ENCODE measurements around the gene CYBRD1. TPM values are rescaled to one million over a fixed set of nuclear protein-coding genes. Genes with fewer than 3 reads are reported as not detected.
"Not testable (repeated sequence)": the region's sequence is repeated elsewhere in the genome, so short reads cannot be mapped to it uniquely, and the experiment has no call there.

Gene CYBRD1
- total RNA-seq, 4 donors from 2014 or later = 5.7 to 176 (median 45.7) TPM

- DNase-seq = no peak
- Histone ChIP-seq H3K4me1 (peaks cover 0 to 63% (median 14%) of the 10 kb centered on the region in 3 donors), H3K27me3 (peaks cover 0 to 28% (median 0%) of the 10 kb centered on the region in 4 donors), H3K27ac (peak overlapping the region; percentile 86 to 95 (median 90)), H3K36me3 (no peaks in the 10 kb centered on the region), H3K4me3 (peak overlapping the region; percentile 67 to 82 (median 75)), H3K9me3 (no peaks in the 10 kb centered on the region)
- intact Hi-C loops (cut with DNase I) = no loop called here
- no peak for TF ChIP-seq POLR2A (IDR thresholded peaks at IDR 0.05)
- WGBS, 2 donors = 0 to 4% methylated on average over 5 of the region's 29 CpGs
These were observed 464 bp downstream of the CYBRD1 start for GRCh38 chr2:171522788-171523087.

GRCh38 chr2:171523088-171524017, 1.1 kb downstream of the CYBRD1 start:
- intact Hi-C loops (cut with DNase I) = no loop called here

GRCh38 chr2:171524018-171524401, 1.7 kb downstream of the CYBRD1 start:
- Histone ChIP-seq H3K27ac (peak overlapping the region; percentile 86 to 95 (median 90)), H3K9me3 (no peaks in the 10 kb centered on the region), H3K27me3 (peaks cover 0 to 25% (median 0%) of the 10 kb centered on the region in 4 donors), H3K4me3 (peak overlapping the region; percentile 67 to 82 (median 75)), H3K4me1 (peaks cover 0 to 63% (median 14%) of the 10 kb centered on the region in 3 donors), H3K36me3 (no peaks in the 10 kb centered on the region)
- DNase-seq = no peak
- intact Hi-C loops (cut with DNase I) = no loop called here
- 0 to 16% methylated on average over 5 to 6 of the region's 6 CpGs for WGBS, 2 donors
- TF ChIP-seq CTCF (IDR thresholded peaks at IDR 0.05) (no peak), POLR2A (IDR thresholded peaks at IDR 0.05) (no peak)

More at GRCh38 chr2:171523088-171524017, 1.1 kb downstream of the CYBRD1 start:
- DNase-seq = no peak
- WGBS, 2 donors = 1 to 2% methylated on average over 12 to 16 of the region's 62 CpGs
- peak overlapping the region; percentile 67 to 82 (median 75) for H3K4me3 ChIP-seq
- H3K4me1 ChIP-seq = peaks cover 0 to 63% (median 14%) of the 10 kb centered on the region in 3 donors
- H3K27me3 ChIP-seq = peaks cover 0 to 28% (median 0%) of the 10 kb centered on the region in 4 donors
- H3K27ac ChIP-seq = peak overlapping the region; percentile 86 to 95 (median 90)
- no peaks in the 10 kb centered on the region for H3K36me3 ChIP-seq
- TF ChIP-seq POLR2A (IDR thresholded peaks at IDR 0.05) = peak in 2 of 4 donors; percentile 34 to 46
- no peak for TF ChIP-seq CTCF (IDR thresholded peaks at IDR 0.05)
- H3K9me3 ChIP-seq = no peaks in the 10 kb centered on the region

- Histone ChIP-seq H3K27ac (no peak overlapping the region), H3K4me1 (peaks cover 0 to 52% (median 7%) of the 10 kb centered on the region in 3 donors), H3K9me3 (no peaks in the 10 kb centered on the region), H3K4me3 (no peak overlapping the region), H3K27me3 (no peaks in the 10 kb centered on the region), H3K36me3 (no peaks in the 10 kb centered on the region)
- DNase-seq = no peak
- TF ChIP-seq POLR2A (IDR thresholded peaks at IDR 0.05) (no peak), CTCF (IDR thresholded peaks at IDR 0.05) (peak in 4 of 6 experiments; percentile 15 to 56 (median 26))
- 77 to 94% methylated on average over 1 of the region's 1 CpG for WGBS, 2 donors
- intact Hi-C loops (cut with DNase I) = no loop called here
These were observed 7.6 kb downstream of the CYBRD1 start for GRCh38 chr2:171529914-171530313.

GRCh38 chr2:171530378-171530777, 8.1 kb downstream of the CYBRD1 start:
- Histone ChIP-seq H3K4me3 (no peak overlapping the region), H3K27ac (peak overlapping the region in 2 of 4 donors; percentile 14 to 20), H3K36me3 (no peaks in the 10 kb centered on the region), H3K4me1 (peaks cover 0 to 47% (median 7%) of the 10 kb centered on the region in 3 donors), H3K9me3 (no peaks in the 10 kb centered on the region), H3K27me3 (no peaks in the 10 kb centered on the region)
- intact Hi-C loops (cut with DNase I) = no loop called here
- DNase-seq = no peak
- 34 to 36% methylated on average over 3 to 4 of the region's 4 CpGs for WGBS, 2 donors
- no peak for TF ChIP-seq POLR2A (IDR thresholded peaks at IDR 0.05)

GRCh38 chr2:171530859-171531258, 8.6 kb downstream of the CYBRD1 start:
- WGBS, 2 donors = 11 to 17% methylated on average over 1 of the region's 1 CpG
- intact Hi-C loops (cut with DNase I); DNase-seq; H3K27me3 ChIP-seq; H3K4me3 ChIP-seq; H3K9me3 ChIP-seq; H3K36me3 ChIP-seq: not testable (repeated sequence)
- Histone ChIP-seq H3K27ac (peak overlapping the region in 2 of 4 donors; percentile 14 to 20), H3K4me1 (peaks cover 0 to 45% (median 7%) of the 10 kb centered on the region in 3 donors)

Measured in esophagus squamous epithelium (tissue), 5 donors.